PC-9 (cell line): Measurements from ENCODE around the gene CARD16. TPM values are rescaled to one million over a fixed set of nuclear protein-coding genes. Genes with fewer than 3 reads are reported as not detected.

ENCODE experiments used
- BruUV-seq: library from RNA; stranded (reverse); fragments of 400-500 nt; replicated peaks from 2 replicates; lab custom pipeline; 2021; lab: Mats Ljungman, UMichigan
- CTCF ChIA-PET: fragments of 300-600 bp; sonication (Branson Sonifier 250); formaldehyde crosslinking; loops from one replicate; lab custom pipeline; 2022; ENCODE audit warnings: antibody characterized with exemption; lab: Charles Lee
- POLR2A ChIA-PET: fragments of 300-600 bp; sonication (Branson Sonifier 250); formaldehyde crosslinking; loops from one replicate; lab custom pipeline; 2022; ENCODE audit warnings: antibody characterized with exemption; ENCODE audit not compliant: unreplicated experiment; lab: Charles Lee
- DNase-seq, 2 experiments: peaks; one replicate each; pipeline versions ENCODE4 v3.0.0 to v3.0.0-alpha.2; 2015 to 2022; ENCODE audit warnings: mixed read lengths in 1 of 2
- H2AFZ ChIP-seq: fragments of 200-600 bp; sonication (generic); 2 replicates; pipeline ENCODE4 v1.8.1; 2017; ENCODE audit warnings: antibody characterized with exemption
- H3F3A ChIP-seq: fragments of 200-600 bp; sonication (generic); 2 replicates; pipeline ENCODE4 v1.8.1; 2017; ENCODE audit warnings: antibody characterized with exemption, mild to moderate bottlenecking, low read depth; ENCODE audit not compliant: insufficient read depth
- H3K27ac ChIP-seq: fragments of 200-600 bp; sonication (generic); 2 replicates; pipeline ENCODE4 v1.6.1; 2016; ENCODE audit warnings: mixed run types
- H3K27me3 ChIP-seq: fragments of 200-600 bp; sonication (generic); 2 replicates; pipeline ENCODE4 v1.6.1; 2016; ENCODE audit warnings: low read depth, mixed run types; ENCODE audit not compliant: insufficient read depth
- H3K36me3 ChIP-seq: fragments of 200-600 bp; sonication (generic); 2 replicates; pipeline ENCODE4 v1.6.1; 2016; ENCODE audit warnings: low read depth, mixed run types
- H3K4me1 ChIP-seq: fragments of 200-600 bp; sonication (generic); replicated peaks from 2 replicates; pipeline ENCODE4 v1.6.1; 2016; ENCODE audit warnings: mixed run types; ENCODE audit not compliant: insufficient read depth
- H3K4me2 ChIP-seq: fragments of 200-600 bp; sonication (generic); 2 replicates; pipeline ENCODE4 v1.6.1; 2017; ENCODE audit warnings: mixed run types
- H3K4me3 ChIP-seq: fragments of 200-600 bp; sonication (generic); 2 replicates; pipeline ENCODE4 v1.6.1; 2016; ENCODE audit warnings: mixed run types
- H3K79me2 ChIP-seq: fragments of 200-600 bp; sonication (generic); 2 replicates; pipeline ENCODE4 v1.6.1; 2017; ENCODE audit warnings: low read depth, mixed run types
- H3K9me2 ChIP-seq: fragments of 200-600 bp; sonication (generic); 2 replicates; pipeline ENCODE4 v1.8.1; 2017; ENCODE audit warnings: mild to moderate bottlenecking; ENCODE audit not compliant: insufficient read depth
- H3K9me3 ChIP-seq: fragments of 200-600 bp; sonication (generic); 2 replicates; pipeline ENCODE4 v1.8.1; 2016; ENCODE audit warnings: low read depth; ENCODE audit not compliant: insufficient read depth
- H4K20me1 ChIP-seq: fragments of 200-600 bp; sonication (generic); 2 replicates; pipeline ENCODE4 v1.8.1; 2017; ENCODE audit not compliant: insufficient read depth
- CTCF ChIP-seq: fragments of 200-600 bp; sonication (generic); conservative IDR thresholded peaks from 2 replicates; pipeline ENCODE4 v1.6.1; 2017; ENCODE audit warnings: mixed run types, antibody characterized with exemption, mild to moderate bottlenecking, moderate library complexity
- EZH2 ChIP-seq: fragments of 200-600 bp; sonication (generic); IDR thresholded peaks from 2 replicates; pipeline ENCODE4 v1.8.0; 2017; ENCODE audit warnings: antibody characterized with exemption, low read depth
- intact Hi-C: fragments of 100-400 bp; cut with micrococcal nuclease; formaldehyde crosslinking; loops from one replicate; pipeline ENCODE4 v1.10.0; 2022; ENCODE audit not compliant: unreplicated experiment
- total RNA-seq: library from RNA; stranded (reverse); gene quantifications from 2 replicates; pipeline ENCODE4 v1.2.3, GENCODE V29; 2021

Gene CARD16
- total RNA-seq, 1 experiment from 2014 or later = 2.5 TPM

- Histone ChIP-seq H2AFZ (no peak overlapping the region), H3K27me3 (no peaks in the 10 kb centered on the region), H3K9me3 (peaks cover 8% of the 10 kb centered on the region; the same call in 1 of the 2 replicates), H3F3A (no peaks in the 10 kb centered on the region), H3K4me1 (no peaks in the 10 kb centered on the region), H3K4me2 (no peak overlapping the region), H3K36me3 (no peaks in the 10 kb centered on the region), H3K27ac (no peak overlapping the region), H3K9me2 (no peaks in the 10 kb centered on the region), H3K4me3 (no peak overlapping the region), H3K79me2 (no peaks in the 10 kb centered on the region), H4K20me1 (no peaks in the 10 kb centered on the region)
- no peak for DNase-seq
- intact Hi-C loops = no loop called here
- ChIA-PET CTCF (no interaction called here), POLR2A (no interaction called here)
- TF ChIP-seq EZH2 = no peak
- TF ChIP-seq CTCF = no peak
- BruUV-seq = no TSS peak
Observed at GRCh38 chr11:105007463-105007862, 37.7 kb downstream of the CARD16 start.

- no peaks in the 10 kb centered on the region for H3K79me2 ChIP-seq
- no peaks in the 10 kb centered on the region for H3K36me3 ChIP-seq
- H3K27ac ChIP-seq = no peak overlapping the region
- H3K9me3 ChIP-seq = peaks cover 8% of the 10 kb centered on the region; the same call in 1 of the 2 replicates
- no peaks in the 10 kb centered on the region for H3K9me2 ChIP-seq
- BruUV-seq = no TSS peak
- TF ChIP-seq CTCF (no peak), EZH2 (no peak)
- POLR2A ChIA-PET = no interaction called here
- intact Hi-C loops = no loop called here
- no peaks in the 10 kb centered on the region for H3K4me1 ChIP-seq
- H4K20me1 ChIP-seq = no peaks in the 10 kb centered on the region
- no peak for DNase-seq
- H3K4me3 ChIP-seq = no peak overlapping the region
- CTCF ChIA-PET = no interaction called here
- H3F3A ChIP-seq = no peaks in the 10 kb centered on the region
- H2AFZ ChIP-seq = no peak overlapping the region
- no peaks in the 10 kb centered on the region for H3K27me3 ChIP-seq
- H3K4me2 ChIP-seq = no peak overlapping the region
Observed at GRCh38 chr11:105005451-105005845, 39.7 kb downstream of the CARD16 start.

- Histone ChIP-seq H3K9me2 (no peaks in the 10 kb centered on the region), H3K4me1 (no peaks in the 10 kb centered on the region), H3K27ac (no peak overlapping the region), H3K9me3 (peaks cover 8% of the 10 kb centered on the region; the same call in 1 of the 2 replicates), H3K27me3 (no peaks in the 10 kb centered on the region), H3F3A (no peaks in the 10 kb centered on the region), H3K36me3 (no peaks in the 10 kb centered on the region), H3K4me2 (no peak overlapping the region), H3K79me2 (no peaks in the 10 kb centered on the region), H4K20me1 (no peaks in the 10 kb centered on the region), H3K4me3 (no peak overlapping the region), H2AFZ (no peak overlapping the region)
- intact Hi-C loops = no loop called here
- no TSS peak for BruUV-seq
- POLR2A ChIA-PET = no interaction called here
- no peak for DNase-seq
- TF ChIP-seq CTCF = no peak
- TF ChIP-seq EZH2 = no peak
- CTCF ChIA-PET = no interaction called here
Observed at GRCh38 chr11:105004021-105004420, 41.1 kb downstream of the CARD16 start.
